A673 (cell line): Measurements from ENCODE around the gene TCFL5.
A peak's percentile ranks its signal among the peaks of the same experiment; 100 is the strongest.
"Not testable (repeated sequence)": the region's sequence is repeated elsewhere in the genome, so short reads cannot be mapped to it uniquely, and the experiment has no call there.

Source experiments
- CTCF ChIP-seq: fragments of 300-800, 200-600 bp; sonication (generic); conservative IDR thresholded peaks from 2 replicates; pipeline ENCODE4 v1.5.1; 2017; ENCODE audit warnings: low read depth, mild to moderate bottlenecking, antibody characterized with exemption, low read length, moderate library complexity, mixed read lengths
- EZH2 ChIP-seq: fragments of 200-600 bp; sonication (generic); IDR thresholded peaks from 2 replicates; pipeline ENCODE4 v1.6.1; 2017; ENCODE audit warnings: borderline replicate concordance, low read depth, mild to moderate bottlenecking, mixed read lengths, antibody characterized with exemption, low read length; ENCODE audit not compliant: poor library complexity, severe bottlenecking

DNA sequence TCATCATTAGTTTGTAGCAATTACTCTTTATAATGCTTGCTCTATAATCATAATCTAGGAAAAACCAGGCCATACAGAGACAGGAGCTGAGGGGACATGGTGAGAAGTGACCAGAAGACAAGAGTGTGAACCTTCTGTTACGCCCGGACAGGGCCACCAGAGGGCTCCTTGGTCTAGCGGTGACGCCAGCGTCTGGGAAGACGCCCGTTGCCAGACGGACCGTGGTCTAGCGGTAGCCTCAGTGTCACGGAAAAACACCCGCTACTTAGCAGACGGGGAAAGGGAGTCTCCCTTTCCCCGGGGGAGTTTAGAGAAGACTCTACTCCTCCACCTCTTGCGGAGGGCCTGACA, 12.0 kb upstream of the TCFL5 start:
- peak; percentile 39; the same call in 1 of the 2 replicates for TF ChIP-seq CTCF
- TF ChIP-seq EZH2, result not testable (repeated sequence)
